GM13977 (cell line): ENCODE results near the gene GPA33.

ENCODE experiments used
- DNase-seq: peaks from one replicate; pipeline ENCODE4 v3.0.0; 2012; ENCODE audit warnings: low spot score
- in situ Hi-C: fragments of 300-500 bp; cut with MboI; formaldehyde crosslinking; loops from one replicate; pipeline ENCODE4 v1.12.0; 2022; ENCODE audit warnings: low sequenced_read_pairs, low pct_unique_long_range_greater_than_20kb, mixed read lengths, inconsistent platforms; ENCODE audit not compliant: unreplicated experiment
- TF ChIP-seq, protein P1 (sequence below): IDR thresholded peaks from 2 replicates; pipeline ENCODE4 v1.5.1; 2012; ENCODE audit warnings: mild to moderate bottlenecking, control low read depth; ENCODE audit not compliant: insufficient read depth; ENCODE audit errors: extremely low read depth, missing control alignments

The GPA33 gene

DNA sequence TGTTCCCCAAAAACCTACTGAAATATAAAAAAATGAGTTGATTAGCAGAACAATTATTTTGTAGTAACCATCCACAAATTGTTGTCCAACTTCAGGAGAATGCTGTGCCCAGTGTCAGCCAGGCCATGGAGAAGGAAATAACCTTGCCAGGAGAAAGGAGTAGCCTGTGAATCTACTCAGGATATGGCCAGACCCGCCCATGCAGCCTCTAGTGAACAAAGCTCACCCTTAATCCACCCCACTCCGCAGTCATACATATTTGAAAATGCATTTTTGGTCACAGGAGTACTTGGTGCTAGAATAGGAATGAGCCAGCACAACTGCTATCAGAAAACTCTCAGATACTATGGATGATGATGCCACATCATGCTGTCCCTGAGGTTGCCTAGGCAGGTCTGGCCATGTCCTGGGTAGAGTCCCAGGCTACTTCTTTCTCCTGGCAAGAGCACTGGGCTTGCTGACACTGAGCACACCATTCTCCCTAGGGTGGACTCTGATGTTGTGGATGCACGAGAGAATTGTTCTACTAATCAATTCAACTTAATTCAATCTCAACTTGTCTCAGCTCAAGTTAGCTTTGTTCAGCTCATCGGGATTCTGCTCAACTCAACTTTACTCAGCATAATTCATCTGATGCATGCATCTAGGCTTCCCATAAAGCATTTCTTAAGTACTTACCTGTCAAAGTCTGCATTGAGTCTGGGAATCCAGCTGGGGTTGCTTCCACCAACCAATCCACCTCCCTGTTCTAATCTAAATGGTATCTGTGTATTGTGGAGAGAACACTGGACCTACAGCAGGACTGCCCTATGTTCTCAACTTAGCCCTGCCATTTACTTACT, 21.9 kb upstream of the GPA33 start:
- in situ Hi-C loops = no loop called here
- no peak for DNase-seq

GRCh38 chr1:167110586-167110985, 20.4 kb upstream of the GPA33 start:
- in situ Hi-C loops = no loop called here
- DNase-seq = no peak
- TF ChIP-seq, protein P1, sequence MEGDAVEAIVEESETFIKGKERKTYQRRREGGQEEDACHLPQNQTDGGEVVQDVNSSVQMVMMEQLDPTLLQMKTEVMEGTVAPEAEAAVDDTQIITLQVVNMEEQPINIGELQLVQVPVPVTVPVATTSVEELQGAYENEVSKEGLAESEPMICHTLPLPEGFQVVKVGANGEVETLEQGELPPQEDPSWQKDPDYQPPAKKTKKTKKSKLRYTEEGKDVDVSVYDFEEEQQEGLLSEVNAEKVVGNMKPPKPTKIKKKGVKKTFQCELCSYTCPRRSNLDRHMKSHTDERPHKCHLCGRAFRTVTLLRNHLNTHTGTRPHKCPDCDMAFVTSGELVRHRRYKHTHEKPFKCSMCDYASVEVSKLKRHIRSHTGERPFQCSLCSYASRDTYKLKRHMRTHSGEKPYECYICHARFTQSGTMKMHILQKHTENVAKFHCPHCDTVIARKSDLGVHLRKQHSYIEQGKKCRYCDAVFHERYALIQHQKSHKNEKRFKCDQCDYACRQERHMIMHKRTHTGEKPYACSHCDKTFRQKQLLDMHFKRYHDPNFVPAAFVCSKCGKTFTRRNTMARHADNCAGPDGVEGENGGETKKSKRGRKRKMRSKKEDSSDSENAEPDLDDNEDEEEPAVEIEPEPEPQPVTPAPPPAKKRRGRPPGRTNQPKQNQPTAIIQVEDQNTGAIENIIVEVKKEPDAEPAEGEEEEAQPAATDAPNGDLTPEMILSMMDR = no peak

More for the DNA sequence above, 21.9 kb upstream of the GPA33 start:
- TF ChIP-seq, protein P1 = no peak

DNA sequence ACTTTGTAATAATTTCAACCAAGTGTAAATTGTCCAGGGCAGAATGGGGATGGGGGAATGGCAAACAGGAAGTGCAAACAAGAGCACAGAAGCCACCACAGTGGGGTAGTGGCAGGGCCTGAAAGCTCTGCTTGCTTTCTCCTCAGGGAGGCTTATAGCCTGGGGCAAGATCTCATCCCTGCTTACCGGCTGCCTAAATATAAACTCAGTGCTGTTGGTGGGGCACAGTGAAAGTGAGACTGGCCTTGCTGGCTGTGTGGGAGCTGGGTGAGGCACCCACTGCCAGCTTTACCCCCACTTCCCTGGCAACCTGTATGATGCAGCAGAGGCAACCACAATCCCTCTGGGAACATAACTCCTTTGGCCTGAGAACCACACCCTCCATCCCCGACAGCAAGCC, 18.9 kb upstream of the GPA33 start:
- TF ChIP-seq, protein P1 = no peak
- no peak for DNase-seq
- in situ Hi-C loops = no loop called here

GRCh38 chr1:167107456-167107855, 17.3 kb upstream of the GPA33 start:
- no peak for DNase-seq
- TF ChIP-seq, protein P1 = no peak
- in situ Hi-C loops = no loop called here

GRCh38 chr1:167106119-167106461, 15.9 kb upstream of the GPA33 start:
- in situ Hi-C loops = no loop called here
- TF ChIP-seq, protein P1 = no peak
- no peak for DNase-seq

- in situ Hi-C loops = no loop called here
- TF ChIP-seq, protein P1 = peak; percentile 1
- no peak for DNase-seq
These were observed 15.3 kb upstream of the GPA33 start for GRCh38 chr1:167105271-167106118.
